Motor neuron (in vitro differentiated cells): ENCODE results near the gene TBCK. TPM values are rescaled to one million over a fixed set of nuclear protein-coding genes. Genes with fewer than 3 reads are reported as not detected.
A peak's percentile ranks its signal among the peaks of the same experiment; 100 is the strongest.

Experiments
- ATAC-seq, 8 experiments: fragments of 200-7000 bp; cut with Tn5 transposase; replicated peaks in 6 of 8; 2 replicates each; pipeline ENCODE4 v1.8.0; 2021; ENCODE audit warnings: mild to moderate bottlenecking in 8 of 8, moderate library complexity in 8 of 8
- H3K27ac ChIP-seq, 2 donors: fragments of 250-450 bp; sonication (Bioruptor Pico); 2 replicates each; pipeline ENCODE4 v1.9.0; 2021; ENCODE audit warnings: antibody characterized with exemption in 2 of 2, mild to moderate bottlenecking in 2 of 2, moderate library complexity in 1 of 2
- H3K4me1 ChIP-seq, 2 donors: fragments of 250-450 bp; sonication (Bioruptor Pico); replicated peaks in 1 of 2; 2 replicates each; pipeline ENCODE4 v1.6.1; 2021; ENCODE audit warnings: antibody characterized with exemption in 2 of 2, mild to moderate bottlenecking in 2 of 2, moderate library complexity in 1 of 2
- H3K4me3 ChIP-seq, 5 donors: fragments of 250-450 bp; sonication (Bioruptor Pico); 2 replicates each; pipeline ENCODE4 v1.9.0; 2021; ENCODE audit warnings: antibody characterized with exemption in 5 of 5, mild to moderate bottlenecking in 5 of 5, moderate library complexity in 4 of 5
- WGBS, 10 experiments: fragments of 450-650 bp; shearing (Covaris generic); methylation state at CpG; one replicate each; pipeline ENCODE4 v1.0.0; 2022; 5-methylcytosine and 5-hydroxymethylcytosine counted together
- in situ Hi-C, 9 experiments: fragments of 400-800 bp; cut with MboI; loops; one replicate each; pipeline ENCODE4 v1.15.0; 2021; ENCODE audit warnings: low sequenced_read_pairs in 9 of 9, low pct_unique_long_range_greater_than_20kb in 2 of 9; ENCODE audit not compliant: unreplicated experiment in 9 of 9
- total RNA-seq, 8 experiments: library from RNA; unstranded; fragments of 300-600 nt; gene quantifications; 2 replicates each; pipeline versions ENCODE4 v1.2.3 to v1.2.4, GENCODE V29; 2022

The TBCK gene
- 10 to 100 TPM; 26.1 to 57.4 (median 38.4) TPM for total RNA-seq

DNA sequence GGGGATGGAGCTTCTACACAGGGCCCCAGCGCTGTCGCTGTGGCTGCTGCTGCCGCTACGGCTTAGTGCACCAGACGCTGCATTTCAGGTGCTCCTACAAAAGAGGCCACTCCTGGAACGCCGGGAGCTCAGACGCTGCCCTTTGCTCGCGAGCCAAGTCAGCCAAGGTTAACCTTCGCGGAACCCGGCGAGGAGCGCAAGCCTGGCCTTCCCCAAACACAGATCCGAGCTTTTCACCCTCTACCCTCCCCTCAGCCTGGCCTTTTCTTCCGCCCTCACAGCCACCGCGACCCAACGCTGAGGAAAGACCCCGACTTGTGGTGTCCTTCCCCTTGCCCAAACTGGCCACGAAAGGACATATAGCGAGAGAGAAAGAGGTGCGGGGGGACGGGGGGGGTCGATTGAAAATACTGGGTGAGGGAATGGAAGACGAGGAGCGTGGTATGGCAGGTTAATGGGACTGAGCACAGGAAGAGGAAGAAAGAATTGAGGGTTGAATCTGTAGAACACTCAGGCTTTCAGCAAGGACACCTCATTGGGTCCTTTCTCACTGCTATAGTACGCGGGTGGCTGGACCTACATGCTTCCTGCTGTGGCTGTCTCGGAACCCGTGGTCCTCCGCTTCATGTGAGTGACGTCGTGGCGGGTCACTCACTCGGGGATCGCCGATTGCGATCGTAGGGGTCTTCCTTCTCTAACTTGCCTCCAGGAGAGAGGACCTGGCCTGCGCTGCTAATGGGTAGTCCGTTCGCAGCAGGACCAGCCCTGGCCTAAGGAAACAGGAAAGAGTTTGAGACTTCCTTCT lies at the start of gene TBCK, which contains the start of gene AIMP1:
TBCK (minus strand) TSS at position 242 of the 805 bp plus-strand sequence. CDS start 7,249 bp downstream, outside the sequence.
AIMP1 (plus strand) TSS at position 583 of the 805 bp plus-strand sequence. CDS start 8,460 bp downstream, outside the sequence.
- Histone ChIP-seq H3K4me3 (peak within 1 kb of the TSS; percentile 47 to 83 (median 78)), H3K27ac (peak within 1 kb of the TSS; percentile 99 to 100), H3K4me1 (peaks cover 15 to 18% of the 10 kb centered on the region in 2 donors)
- in situ Hi-C loops: no loop called here
- peak; percentile 91 to 96 (median 95) for ATAC-seq
- WGBS, 10 experiments: 0 to 2% (median 0%) methylated on average over 2 to 31 of the region's 44 CpGs; no CpG with 5 or more reads in 3 of the 10 experiments

DNA sequence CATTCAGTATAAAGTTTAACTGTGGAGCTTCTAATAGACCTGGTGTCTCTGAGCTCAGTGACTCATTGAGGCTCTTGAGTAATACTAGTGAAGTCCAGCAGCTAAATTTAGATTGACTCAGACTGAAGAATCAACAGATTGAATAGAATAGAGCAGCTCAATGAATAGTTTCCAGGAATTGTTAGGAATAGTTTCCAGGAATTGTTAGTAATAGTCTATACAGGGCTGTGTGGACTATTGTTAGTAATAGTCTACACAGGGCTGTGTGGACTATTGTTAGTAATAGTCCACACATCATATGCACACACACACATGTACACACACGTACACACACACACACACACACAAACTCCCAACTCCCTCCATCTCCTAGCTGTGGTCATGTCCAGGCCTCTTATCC lies 49.6 kb upstream of the TBCK start:
- WGBS, 10 experiments: 0 to 80% (median 70%) methylated on average over 1 of the region's 1 CpG; no CpG with 5 or more reads in 6 of the 10 experiments
- H3K4me1 ChIP-seq: no peaks in the 10 kb centered on the region
- ATAC-seq: peak; percentile 56 to 98 (median 83)
- in situ Hi-C loops: loop anchor here in 4 of 9 experiments (25.0 kb wide), 2 partner anchors 447 to 822 kb away; no protein-coding TSS in a partner anchor
- H3K4me3 ChIP-seq: no peak overlapping the region
- H3K27ac ChIP-seq: no peak overlapping the region

DNA sequence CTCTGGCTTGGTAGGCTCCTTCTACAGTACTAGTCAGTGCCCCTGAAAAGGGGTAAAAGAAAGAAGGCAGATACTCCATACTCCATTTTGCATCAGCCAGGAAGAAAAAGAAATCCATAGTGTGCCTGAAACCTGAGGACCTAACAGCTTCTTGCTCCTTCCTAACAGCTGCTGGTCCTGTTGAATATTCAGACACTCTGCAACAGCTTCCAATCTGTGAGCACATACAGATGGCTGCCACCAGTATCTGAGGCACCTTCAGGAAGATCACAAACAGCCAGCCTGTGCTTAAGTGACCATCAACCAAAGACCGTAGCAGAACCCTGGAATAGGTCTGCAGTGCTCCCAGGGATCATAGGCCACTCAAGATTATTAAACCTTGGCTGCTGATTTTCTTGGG lies 48.3 kb upstream of the TBCK start:
- WGBS, 10 experiments: 100% methylated on average over 1 of the region's 1 CpG; no CpG with 5 or more reads in 8 of the 10 experiments
- no peaks in the 10 kb centered on the region for H3K4me1 ChIP-seq
- in situ Hi-C loops: loop anchor here in 4 of 9 experiments (25.0 kb wide), 2 partner anchors 448 to 823 kb away; no protein-coding TSS in a partner anchor
- ATAC-seq: peak in 3 of 8 experiments; percentile 58 to 94 (median 73)
- no peak overlapping the region for H3K4me3 ChIP-seq
- no peak overlapping the region for H3K27ac ChIP-seq

DNA sequence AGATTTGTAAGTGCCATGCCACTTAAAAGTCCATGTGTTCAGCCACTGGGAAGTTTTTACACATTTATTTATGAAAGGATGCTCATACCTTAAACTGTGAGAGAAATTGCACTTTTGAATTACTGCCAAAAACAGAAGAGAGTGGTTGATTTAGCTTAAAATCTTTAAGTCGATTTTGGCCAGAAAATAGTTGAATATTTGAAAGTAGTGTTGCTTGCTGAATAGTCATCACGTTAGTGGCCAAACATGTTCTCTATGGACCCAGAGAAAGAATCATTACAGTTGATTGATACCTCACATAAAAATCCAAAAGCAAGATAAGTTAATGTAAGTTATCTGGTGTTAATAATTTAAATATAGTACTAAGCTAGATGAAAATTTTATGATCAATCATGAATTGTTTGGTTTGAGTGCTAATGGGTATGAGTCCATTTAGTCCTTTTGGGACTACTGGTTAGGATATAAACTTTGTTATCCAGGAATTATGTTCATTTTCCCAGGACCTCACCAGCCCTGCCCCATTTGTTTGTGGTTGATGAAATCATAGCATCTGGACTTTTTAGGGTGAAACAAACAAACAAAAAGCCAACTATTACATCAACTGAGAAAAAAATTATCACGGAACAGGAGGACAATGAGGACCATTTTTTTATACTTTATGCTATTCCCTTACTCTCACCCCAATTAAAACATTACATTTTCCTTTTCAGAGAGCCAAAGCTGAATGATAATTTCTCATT lies 46.2 kb upstream of the TBCK start:
- in situ Hi-C loops: loop anchor here in 4 of 9 experiments (25.0 kb wide), 2 partner anchors 450 to 825 kb away; no protein-coding TSS in a partner anchor
- no peak overlapping the region for H3K27ac ChIP-seq
- no peaks in the 10 kb centered on the region for H3K4me1 ChIP-seq
- no peak overlapping the region for H3K4me3 ChIP-seq
- no peak for ATAC-seq
- WGBS, 10 experiments: 51 to 100% (median 77%) methylated on average over 1 to 3 of the region's 3 CpGs

DNA sequence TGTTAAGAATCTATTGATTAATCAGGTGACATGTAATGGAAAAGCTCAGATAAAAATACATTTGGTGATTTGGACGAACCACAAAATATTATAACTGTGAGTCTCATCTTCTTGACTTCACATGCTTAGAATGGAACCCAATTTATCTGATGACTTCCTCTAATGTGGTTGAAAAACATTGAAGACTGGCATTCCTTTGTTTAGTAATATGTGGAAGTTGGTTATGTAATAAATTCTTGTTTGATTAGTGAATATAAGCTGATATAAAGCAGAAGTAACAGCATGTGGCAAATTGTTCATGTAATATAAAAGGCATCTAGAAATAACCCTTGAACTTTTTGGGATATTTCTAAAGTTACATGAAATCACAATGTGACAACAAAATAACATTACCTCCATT lies 42.9 kb upstream of the TBCK start:
- H3K4me3 ChIP-seq: no peak overlapping the region
- no peaks in the 10 kb centered on the region for H3K4me1 ChIP-seq
- in situ Hi-C loops: loop anchor here in 4 of 9 experiments (25.0 kb wide), 2 partner anchors 453 to 828 kb away; no protein-coding TSS in a partner anchor
- 8 to 100% (median 51%) methylated on average over 1 of the region's 1 CpG for WGBS, 10 experiments
- no peak overlapping the region for H3K27ac ChIP-seq
- ATAC-seq: no peak

GRCh38 chr4:106355193-106355592 lies 39.2 kb upstream of the TBCK start:
- WGBS, 10 experiments: 29 to 87% (median 79%) methylated on average over 1 to 4 of the region's 4 CpGs; no CpG with 5 or more reads in 3 of the 10 experiments
- Histone ChIP-seq H3K27ac (no peak overlapping the region), H3K4me1 (no peaks in the 10 kb centered on the region), H3K4me3 (no peak overlapping the region)
- in situ Hi-C loops: loop anchor here in 4 of 9 experiments (25.0 kb wide), 2 partner anchors 457 to 832 kb away; no protein-coding TSS in a partner anchor
- ATAC-seq: no peak

- WGBS, 10 experiments: 80 to 100% (median 100%) methylated on average over 1 of the region's 1 CpG
- Histone ChIP-seq H3K27ac (no peak overlapping the region), H3K4me1 (no peaks in the 10 kb centered on the region), H3K4me3 (no peak overlapping the region)
- in situ Hi-C loops: loop anchor here in 4 of 9 experiments (25.0 kb wide), 2 partner anchors 459 to 834 kb away; no protein-coding TSS in a partner anchor
- no peak for ATAC-seq
Observed at GRCh38 chr4:106353786-106354185, 37.8 kb upstream of the TBCK start.

DNA sequence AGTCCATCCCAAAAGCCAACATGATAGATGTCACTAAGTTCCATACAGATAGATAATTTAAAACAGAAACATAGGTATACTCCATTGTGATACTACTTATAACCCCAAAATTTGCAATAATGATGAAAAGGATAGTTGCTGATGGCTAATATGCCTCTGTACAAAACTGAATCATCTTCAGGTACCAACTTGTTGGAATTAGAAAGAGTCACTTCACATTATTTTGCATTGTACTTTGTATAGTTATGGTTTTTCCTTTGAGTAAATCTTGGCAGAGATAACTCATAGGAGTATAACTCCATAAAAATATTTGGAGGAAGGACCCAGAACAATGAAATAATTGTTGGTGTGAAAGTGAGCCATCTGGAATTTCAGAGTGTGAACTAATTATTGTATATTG lies 35.0 kb upstream of the TBCK start:
- in situ Hi-C loops: loop anchor here in 4 of 9 experiments (25.0 kb wide), 2 partner anchors 461 to 836 kb away; no protein-coding TSS in a partner anchor
- H3K27ac ChIP-seq: no peak overlapping the region
- no peak overlapping the region for H3K4me3 ChIP-seq
- H3K4me1 ChIP-seq: no peaks in the 10 kb centered on the region
- ATAC-seq: no peak

GRCh38 chr4:106347167-106347566 lies 31.2 kb upstream of the TBCK start:
- no peak overlapping the region for H3K4me3 ChIP-seq
- no peak overlapping the region for H3K27ac ChIP-seq
- in situ Hi-C loops: no loop called here
- WGBS, 10 experiments: 92 to 100% (median 100%) methylated on average over 1 of the region's 1 CpG; no CpG with 5 or more reads in 1 of the 10 experiments
- no peak for ATAC-seq
- no peaks in the 10 kb centered on the region for H3K4me1 ChIP-seq

GRCh38 chr4:106344647-106344970 lies 28.6 kb upstream of the TBCK start:
- in situ Hi-C loops: no loop called here
- H3K4me3 ChIP-seq: no peak overlapping the region
- peak in 2 of 8 experiments; percentile 42 to 47 for ATAC-seq
- no peak overlapping the region for H3K27ac ChIP-seq
- WGBS, 10 experiments: 70 to 100% (median 88%) methylated on average over 1 of the region's 1 CpG; no CpG with 5 or more reads in 3 of the 10 experiments
- no peaks in the 10 kb centered on the region for H3K4me1 ChIP-seq

GRCh38 chr4:106343865-106344646 lies 28.0 kb upstream of the TBCK start:
- in situ Hi-C loops: no loop called here
- WGBS, 10 experiments: 83 to 100% (median 100%) methylated on average over 1 to 2 of the region's 2 CpGs
- Histone ChIP-seq H3K4me3 (no peak overlapping the region), H3K4me1 (no peaks in the 10 kb centered on the region), H3K27ac (no peak overlapping the region)
- no peak for ATAC-seq

GRCh38 chr4:106340774-106341173 lies 24.8 kb upstream of the TBCK start:
- no peaks in the 10 kb centered on the region for H3K4me1 ChIP-seq
- WGBS, 10 experiments: 90 to 100% (median 100%) methylated on average over 1 of the region's 1 CpG; no CpG with 5 or more reads in 1 of the 10 experiments
- in situ Hi-C loops: no loop called here
- H3K4me3 ChIP-seq: no peak overlapping the region
- H3K27ac ChIP-seq: no peak overlapping the region
- no peak for ATAC-seq
